COLO668 (cell line): ENCODE data around the gene CCDC152.
"Not testable (repeated sequence)": the region's sequence is repeated elsewhere in the genome, so short reads cannot be mapped to it uniquely, and the experiment has no call there.

Experiments
- DNase-seq: peaks from one replicate; lab custom pipeline; 2025; ENCODE audit not compliant: unreplicated experiment; lab: John Stamatoyannopoulos, UW

The CCDC152 gene

DNA sequence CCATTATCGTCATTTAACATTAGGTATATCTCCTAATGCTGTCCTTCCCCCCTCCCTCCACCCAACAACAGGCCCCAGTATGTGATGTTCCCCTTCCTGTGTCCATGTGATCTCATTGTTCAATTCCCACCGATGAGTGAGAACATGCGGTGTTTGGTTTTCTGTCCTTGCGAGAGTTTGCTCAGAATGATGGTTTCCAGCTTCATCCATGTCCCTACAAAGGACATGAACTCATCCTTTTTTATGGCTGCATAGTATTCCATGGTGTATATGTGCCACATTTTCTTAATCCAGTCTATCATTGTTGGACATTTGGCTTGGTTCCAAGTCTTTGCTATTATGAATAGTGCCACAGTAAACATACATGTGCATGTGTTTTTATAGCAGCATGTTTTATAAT lies 87.8 kb downstream of the CCDC152 start:
- not testable (repeated sequence) for DNase-seq

DNA sequence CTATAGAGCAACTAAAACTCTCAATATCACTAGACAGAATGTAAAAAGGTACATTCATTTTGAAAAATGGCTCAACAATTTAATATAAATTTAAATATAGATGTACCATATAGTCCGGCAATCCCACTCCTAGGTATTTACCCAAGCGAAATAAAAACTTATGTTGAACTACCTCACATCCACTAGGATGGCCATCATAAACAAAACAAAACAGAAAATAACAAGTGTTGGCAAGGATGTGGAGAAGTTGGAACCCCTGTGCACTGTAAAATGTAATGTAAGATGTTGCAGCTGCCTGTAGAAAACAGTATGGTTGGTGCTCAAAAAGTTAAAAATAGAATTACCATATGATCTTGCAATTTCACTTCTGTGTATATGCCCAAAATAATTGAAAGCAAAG lies 91.9 kb downstream of the CCDC152 start:
- no peak for DNase-seq

GRCh38 chr5:42851481-42851880 lies 94.9 kb downstream of the CCDC152 start:
- no peak for DNase-seq
